AML-193 (cell line): ENCODE data around the gene GDPD5.

Source experiments
- DNase-seq, 2 experiments: peaks; one replicate each; lab custom pipeline; 2025; lab: John Stamatoyannopoulos, UW

Gene GDPD5

GRCh38 chr11:75492181-75492820 lies 33.4 kb downstream of the GDPD5 start:
- DNase-seq, result peak in 1 of 2 experiments; percentile 3

DNA sequence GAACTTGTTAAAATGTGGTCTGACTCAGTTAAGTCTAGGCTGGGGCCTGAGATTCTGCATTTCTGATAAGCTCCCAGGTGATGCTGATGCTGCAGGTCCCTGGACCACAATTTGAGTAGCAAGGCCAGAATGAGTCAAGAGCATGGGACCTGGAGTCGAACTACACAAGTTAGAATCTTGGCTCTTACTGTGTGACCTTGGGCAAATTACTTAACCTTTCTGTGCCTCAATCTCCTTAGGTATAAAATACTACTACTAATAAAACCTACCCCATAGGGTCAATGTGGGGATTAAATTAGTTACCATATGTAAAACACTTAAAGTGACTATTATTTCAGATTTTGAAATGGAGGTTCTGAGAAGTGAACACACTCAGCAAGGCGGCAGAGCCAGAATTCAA lies 34.3 kb downstream of the GDPD5 start:
- DNase-seq, result no peak

DNA sequence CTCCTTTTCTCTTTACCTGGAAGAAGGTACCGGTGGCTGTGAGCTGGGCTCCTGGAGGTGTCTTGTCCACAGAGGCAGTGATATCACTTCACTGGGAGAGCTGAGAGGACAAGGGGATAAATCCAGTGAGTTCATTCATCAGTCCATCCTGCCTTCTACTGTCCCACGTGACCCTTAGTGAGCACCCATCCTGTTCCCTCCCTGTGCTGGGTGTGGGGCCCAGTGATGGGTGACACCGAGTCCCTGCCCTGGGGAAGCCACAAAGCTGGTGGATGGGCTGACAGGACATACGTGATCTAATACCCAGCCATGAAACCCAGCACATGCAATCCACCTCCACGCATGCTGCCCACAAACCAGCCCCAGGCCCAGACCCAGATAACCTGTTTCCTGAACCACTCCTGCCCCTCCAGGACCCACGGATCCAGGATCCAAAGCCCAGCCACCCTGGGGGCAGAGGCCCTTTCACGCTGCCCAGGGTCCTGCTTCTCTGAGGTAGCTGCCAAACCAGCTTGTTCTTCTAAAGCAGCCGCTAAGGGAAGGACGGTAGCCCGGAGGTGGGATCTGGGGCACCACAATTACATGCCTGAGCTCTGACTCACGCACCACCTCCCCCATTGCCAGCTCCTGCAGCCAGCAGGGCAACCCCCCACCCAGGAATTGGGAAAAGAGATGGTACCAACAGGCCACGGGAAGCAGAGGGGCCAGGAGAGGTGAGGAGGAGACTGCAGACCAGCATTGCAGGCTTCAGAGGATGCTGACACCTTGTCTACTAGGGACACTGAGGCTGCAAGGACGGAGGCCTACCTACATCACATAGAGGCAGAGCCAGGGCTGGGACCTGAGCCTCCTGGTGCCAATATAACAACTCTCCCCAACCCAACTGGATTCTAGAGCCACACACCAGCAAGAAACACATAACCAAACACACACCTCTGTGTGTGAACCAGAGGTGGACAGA lies 35.2 kb downstream of the GDPD5 start:
- DNase-seq, result no peak

- no peak for DNase-seq
These were observed 38.4 kb downstream of the GDPD5 start for GRCh38 chr11:75487365-75487764.

DNA sequence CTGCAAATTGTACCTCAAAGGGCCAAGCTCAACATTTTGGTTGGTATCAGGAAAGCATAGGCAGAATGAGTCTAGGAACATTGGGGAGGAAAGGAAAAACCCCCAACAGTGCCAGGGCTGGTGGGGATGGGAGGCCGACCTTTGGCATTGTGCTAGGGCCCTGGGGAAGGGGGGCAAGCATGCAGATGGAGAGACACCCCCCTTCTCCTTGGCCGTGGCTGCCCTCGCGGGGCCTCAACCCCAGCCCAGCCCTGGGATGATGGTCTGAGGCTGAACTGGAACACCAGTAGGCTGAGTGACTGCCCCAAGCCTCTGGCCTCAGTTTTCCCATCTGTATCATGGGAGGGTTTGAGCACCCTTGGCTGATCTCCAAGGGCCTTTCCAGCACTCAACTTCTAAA lies 40.0 kb downstream of the GDPD5 start:
- DNase-seq, result no peak

- no peak for DNase-seq
These were observed 42.7 kb downstream of the GDPD5 start for GRCh38 chr11:75482931-75483469.

GRCh38 chr11:75481922-75482606 lies 43.7 kb downstream of the GDPD5 start:
- DNase-seq, result no peak

DNA sequence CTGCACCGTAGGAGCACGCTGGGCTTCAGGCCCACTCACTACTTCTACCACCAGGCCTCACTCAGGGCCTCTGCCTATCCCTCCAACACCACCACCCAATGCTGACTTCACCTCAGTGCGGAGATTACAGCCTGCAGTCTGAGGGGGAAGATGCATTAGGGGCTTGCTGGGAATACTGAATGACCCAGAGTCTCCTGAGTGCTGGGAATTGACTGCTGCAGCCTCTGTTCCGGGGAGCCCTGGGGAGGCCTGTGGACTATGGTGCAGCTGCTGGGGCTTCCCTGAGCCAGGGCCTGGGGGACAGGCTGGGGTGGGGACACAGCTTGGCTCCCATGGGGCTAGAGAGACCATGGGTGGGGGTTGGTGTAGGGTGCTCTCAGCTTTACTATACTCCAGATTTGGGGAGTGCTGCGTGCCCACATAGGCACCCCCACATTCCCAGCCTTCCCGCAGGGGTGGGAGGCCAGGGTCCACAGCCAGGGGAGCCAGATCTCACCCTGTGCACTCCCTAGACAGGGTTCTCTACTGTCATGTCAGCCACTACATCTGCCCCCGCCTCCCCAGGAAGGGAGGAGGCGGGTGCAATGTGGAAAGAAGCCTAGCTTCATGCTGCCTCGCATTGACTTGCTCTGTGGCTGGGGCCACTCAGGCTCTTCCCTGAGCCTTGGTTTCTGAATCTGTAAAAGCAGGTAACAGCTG lies 44.4 kb downstream of the GDPD5 start:
- DNase-seq, result no peak

DNA sequence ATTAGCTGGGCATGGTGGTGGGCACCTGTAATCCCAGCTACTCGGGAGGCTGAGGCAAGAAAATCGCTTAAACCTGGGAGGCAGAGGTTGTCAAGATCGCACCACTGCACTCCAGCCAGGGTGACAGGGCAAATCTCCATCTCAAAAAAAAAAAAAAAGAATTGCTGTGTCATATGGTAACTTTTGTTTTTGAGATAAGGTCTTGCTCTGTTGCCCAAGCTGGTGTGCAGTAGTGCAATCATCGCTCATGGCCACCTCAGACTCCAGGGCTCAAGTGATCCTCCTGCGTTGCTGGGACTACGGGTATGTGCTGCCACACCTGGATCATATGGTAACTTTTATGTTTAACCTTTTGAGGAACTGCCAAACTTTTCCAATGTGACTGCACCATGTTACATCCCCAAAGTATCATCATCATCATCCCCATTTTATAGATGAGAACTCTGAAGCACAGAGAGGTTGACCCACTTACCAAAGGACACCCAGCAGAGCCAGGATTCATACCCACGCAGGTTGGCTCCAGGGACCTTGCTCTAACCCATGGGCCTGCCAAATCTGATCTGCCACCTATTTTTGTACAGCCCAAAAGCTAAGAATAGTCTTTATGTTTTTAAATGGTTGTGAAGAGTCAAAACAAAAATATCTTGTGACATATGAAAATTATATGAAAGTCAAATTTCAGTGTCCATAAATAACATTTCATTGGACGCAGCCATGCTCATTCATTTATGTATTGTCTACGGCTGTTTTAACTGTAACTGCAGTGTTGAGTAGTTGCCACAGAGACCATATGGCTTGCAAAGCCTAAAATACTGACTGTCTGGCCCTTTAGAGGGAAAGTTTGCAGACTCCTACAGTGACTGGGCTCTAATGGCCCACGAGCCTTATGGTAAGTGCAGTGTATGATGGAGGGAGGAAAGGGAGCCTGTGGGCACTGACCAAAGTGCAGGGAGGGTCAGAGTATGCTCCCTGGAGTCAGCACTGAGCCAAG lies 45.3 kb downstream of the GDPD5 start:
- no peak for DNase-seq

GRCh38 chr11:75479597-75480145 lies 46.1 kb downstream of the GDPD5 start:
- DNase-seq, result no peak

DNA sequence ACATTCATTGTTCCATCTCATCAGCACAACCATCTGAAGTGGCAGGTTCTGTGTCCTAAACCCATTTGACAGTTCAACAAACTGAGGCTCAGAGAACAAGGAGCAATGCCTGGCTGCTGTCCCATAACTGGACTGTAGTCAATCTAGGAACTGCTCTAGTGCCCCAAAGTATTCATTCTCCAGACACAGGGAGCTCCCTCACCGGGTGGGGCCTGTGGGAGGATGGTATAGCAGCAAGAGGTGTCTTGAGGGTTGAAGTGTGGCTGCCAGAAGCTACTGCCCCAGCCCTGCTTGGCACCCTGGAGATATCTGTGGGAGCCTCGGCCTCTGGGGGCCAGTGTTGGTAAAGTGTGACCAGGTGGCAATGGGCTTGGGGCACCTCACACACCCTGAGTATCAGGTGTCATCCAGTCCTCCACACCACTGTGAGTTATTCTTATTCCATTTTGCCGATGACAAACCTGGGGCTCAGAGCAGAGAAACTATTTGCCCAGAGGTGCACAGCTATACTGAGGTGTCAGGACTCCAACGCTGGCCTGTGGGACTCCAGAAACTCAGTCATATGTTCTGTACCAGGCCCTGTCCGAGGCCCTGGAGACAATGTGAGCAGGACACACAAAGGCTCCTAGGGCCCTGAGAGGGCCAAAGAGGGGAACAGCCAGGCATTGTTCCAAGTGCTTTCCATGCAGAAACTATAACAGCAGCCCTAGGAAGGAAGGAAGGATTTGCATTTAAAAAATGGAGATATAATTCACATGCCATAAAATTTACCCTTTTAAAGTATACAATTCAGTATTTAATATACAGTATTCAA lies 46.8 kb downstream of the GDPD5 start:
- no peak for DNase-seq

DNA sequence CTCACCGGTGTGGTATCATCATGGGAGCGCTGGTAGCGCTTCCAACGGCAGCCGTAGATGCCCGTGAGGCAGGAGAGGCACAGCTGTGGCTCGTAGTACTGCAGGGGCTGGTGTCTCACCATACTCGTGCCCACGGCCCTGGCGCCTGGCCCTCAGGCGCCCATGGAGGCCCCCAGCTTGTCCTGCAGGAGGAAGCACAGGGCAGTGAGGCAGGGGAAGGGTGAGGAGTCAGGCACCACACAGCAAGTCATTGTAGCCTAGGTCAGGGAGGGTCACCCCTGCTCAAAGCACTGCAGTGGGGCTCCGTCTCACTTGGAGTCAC lies 48.2 kb downstream of the GDPD5 start:
- no peak for DNase-seq

DNA sequence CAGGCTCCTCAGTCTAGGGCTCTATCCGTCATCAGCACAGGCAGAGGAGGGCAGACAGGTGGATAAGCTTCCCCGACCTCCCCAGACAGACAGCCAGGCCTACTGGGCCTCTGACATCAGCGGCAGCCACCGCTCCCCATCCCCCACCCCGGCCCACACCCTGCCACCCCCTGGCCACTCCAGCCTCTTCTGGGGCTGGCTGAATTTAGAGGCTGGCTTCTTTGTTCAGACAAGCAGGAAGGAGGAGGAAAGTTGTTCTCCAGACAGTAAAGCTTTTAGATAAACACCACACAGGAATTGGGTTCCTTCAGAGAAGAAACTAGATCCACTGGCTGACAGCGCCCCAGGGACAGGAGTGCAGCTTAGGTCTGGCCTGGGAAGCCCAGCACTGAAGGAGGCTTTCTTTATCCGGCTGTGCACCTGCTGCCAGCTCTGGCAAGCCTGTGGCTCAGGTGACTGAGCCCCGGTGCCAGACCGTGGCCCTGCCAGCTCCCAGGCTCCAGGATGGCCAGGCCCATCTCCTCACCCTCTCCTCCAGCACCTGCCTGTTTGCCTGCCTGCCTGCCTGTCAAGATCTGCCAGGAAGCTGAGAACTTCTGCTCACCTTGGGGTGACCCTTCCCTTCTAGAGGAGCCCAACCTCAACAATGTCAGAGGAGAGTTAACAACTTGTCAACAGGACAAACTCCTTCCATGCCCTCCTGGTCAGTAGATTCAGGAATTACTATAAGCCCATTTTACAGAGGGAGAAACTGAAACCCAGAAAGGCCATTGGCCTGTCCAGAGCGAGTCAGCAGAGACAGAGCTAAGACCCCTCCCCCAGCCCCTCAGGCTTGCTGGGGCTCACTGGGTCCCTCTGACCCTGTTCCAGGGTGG lies 48.8 kb downstream of the GDPD5 start:
- no peak for DNase-seq

DNA sequence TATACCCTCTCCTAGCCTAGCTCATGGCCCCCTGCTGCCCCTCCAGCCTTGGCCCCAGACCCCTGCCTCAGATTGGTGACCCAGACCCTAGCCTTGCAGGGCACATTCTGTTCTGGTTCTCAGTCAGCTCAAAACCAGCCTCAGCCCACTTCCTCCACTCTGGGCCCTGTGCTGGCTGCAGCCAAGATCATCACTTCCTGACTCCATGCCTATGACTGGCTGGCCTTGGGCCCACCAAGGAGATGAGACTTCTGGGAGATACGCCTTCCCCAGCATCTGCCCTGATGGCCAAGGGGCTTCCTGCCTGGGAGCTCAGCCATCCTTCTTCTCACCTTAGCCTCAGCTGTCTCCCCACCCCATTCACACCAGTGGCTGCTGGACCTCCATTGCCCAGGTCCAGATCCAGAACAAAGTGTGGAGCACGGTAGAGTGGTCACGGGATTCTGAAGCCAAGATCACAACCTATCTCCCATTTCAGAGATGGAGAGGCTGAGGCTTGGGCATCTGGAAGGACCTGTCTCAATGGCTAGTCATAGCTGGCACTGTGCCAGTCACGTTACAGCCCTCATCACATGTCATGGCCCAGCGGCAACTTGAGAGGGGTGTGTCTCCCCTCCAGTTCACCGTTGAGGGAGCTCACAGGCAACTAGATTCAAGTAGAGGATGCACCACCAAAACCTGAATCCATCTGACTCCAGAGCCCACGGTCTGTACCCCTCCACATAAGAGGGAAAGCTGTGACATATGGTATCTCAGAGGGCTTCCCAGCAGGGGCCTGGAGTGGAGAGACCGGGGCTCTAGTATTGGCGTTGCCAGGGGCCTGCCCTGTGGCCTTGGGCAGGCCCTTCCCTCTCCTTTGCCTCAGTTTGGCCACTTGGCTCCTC lies 49.7 kb downstream of the GDPD5 start:
- no peak for DNase-seq

DNA sequence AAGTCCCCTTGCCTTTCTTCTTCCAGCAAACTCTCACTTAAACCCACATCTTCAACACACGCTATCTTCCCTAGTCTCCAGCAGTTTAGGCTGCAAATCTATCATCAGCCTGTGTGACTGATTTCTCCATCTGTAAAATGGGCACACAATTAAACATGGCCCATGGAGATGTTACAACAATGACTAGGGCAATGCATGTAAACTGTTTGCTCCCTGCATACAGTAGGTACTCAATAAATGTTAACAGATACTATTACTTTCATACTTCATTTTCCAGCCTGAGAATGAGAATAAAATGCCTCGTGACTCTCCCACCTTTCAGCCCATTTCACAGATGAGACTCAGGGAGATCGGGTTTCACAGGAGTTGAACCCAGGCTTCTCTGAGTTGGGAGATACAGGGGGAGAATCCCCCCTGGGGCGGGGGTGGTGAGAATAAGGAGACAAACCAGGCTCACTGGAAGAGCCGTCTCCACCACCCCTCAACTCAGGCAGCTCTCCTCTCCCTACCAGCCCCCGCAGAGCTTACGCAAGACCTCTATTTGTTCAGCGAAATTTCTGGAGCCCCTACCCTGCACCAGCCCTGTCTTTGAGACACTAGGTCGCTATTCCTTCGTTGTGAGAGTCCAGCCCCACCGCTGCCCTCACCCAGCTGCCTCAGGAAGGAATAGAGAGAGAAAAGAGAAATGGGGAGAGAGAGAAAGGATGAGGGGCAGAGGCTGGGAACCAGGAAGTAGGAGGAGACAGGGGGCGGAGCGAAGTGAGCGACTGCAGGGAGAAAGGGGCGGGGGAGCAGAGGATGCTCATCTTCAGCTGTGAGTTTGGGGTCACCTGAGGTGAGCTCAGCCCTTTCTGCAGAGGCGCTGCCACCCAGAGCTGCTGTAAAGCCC lies 50.6 kb downstream of the GDPD5 start:
- DNase-seq, result peak in 1 of 2 experiments; percentile 3

DNA sequence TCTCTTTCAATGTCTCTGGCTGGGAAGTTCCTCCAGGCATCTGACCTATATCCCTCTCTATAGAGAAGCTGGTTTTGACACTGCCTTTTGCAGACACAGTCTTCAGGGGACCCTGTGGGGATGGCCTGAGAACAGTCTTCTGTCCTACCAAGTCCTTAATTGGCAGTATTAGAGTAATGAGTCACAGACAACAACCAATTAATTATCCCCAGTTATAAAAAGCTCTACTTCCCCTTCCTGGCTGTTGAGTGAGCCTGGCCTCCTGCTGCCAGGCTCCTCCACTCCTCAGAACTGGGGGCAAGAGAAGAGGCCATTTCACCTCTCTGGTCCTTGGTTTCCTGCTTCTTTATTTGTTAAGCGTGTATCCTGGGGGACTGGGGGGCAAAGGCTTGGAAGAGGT lies 51.5 kb downstream of the GDPD5 start:
- peak; percentile 6 to 30 for DNase-seq

GRCh38 chr11:75473684-75474083 lies 52.1 kb downstream of the GDPD5 start:
- DNase-seq, result no peak
